Left forelimb (tissue), 1 donor: ENCODE results near the gene SEMA4D.
"Not testable (repeated sequence)": the region's sequence is repeated elsewhere in the genome, so short reads cannot be mapped to it uniquely, and the experiment has no call there.

Source experiments
- DNase-seq: peaks from one replicate; pipeline ENCODE4 v3.0.0-alpha.2; 2018; ENCODE audit warnings: low spot score

SEMA4D gene

GRCh38 chr9:89353989-89354388, 143.9 kb downstream of the SEMA4D start:
- no peak for DNase-seq

DNA sequence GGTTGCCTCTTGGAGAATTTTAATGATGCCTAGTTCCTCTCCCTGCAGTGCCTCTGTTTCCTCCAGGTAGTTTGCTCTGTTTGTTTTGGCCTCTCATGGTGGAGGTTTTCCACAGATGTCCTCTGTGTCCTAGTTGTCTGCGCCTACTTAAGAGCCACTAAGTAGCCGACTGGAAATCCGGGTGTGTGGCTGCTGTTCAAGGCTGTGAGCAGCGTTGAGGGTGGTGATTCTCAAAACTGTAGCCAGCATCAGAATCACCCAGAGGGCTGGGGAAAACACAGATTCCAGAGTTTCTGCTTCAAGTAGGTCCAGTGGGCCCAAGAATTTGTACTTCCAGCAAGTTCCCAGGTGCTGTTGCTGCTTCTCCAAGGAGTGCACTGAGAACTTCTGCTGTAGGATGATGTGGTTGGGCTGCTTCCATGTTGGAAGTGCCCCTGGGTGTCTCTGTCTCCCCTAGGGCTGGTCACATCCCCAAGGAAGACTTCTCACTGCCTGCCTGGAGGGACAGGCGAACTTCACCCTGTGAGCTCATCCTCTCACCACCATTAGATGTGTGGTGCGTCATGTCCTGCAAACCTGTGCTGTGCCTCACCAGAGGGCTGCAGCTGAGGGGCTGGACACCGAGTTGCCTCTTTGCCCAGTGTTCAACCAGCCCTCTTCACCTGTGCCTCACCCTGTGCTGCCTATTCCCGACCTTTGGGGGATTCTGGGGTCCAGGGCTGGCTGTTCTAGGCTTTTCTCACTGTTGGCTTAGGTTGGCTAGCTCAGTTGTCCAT, 144.9 kb downstream of the SEMA4D start:
- DNase-seq = no peak

DNA sequence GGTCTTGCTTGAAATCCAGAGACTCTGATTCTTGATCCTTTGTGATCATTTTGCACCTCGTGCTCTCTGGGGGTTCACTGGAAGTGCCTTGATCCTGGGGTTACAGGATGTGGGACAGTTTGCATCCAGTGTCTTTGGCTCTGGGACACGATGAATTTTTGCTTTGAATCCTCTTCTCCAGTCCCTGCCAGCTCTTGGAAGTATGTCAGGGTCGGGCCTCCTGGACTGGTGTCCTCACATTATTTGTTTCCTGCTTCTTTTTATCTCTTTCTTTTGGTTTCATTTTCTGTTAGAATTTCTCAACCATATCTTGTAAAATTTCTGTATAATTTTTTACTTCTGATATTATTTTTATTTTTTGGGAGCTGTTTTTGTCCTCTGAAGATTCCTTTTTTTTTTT, 145.5 kb downstream of the SEMA4D start:
- DNase-seq = no peak

DNA sequence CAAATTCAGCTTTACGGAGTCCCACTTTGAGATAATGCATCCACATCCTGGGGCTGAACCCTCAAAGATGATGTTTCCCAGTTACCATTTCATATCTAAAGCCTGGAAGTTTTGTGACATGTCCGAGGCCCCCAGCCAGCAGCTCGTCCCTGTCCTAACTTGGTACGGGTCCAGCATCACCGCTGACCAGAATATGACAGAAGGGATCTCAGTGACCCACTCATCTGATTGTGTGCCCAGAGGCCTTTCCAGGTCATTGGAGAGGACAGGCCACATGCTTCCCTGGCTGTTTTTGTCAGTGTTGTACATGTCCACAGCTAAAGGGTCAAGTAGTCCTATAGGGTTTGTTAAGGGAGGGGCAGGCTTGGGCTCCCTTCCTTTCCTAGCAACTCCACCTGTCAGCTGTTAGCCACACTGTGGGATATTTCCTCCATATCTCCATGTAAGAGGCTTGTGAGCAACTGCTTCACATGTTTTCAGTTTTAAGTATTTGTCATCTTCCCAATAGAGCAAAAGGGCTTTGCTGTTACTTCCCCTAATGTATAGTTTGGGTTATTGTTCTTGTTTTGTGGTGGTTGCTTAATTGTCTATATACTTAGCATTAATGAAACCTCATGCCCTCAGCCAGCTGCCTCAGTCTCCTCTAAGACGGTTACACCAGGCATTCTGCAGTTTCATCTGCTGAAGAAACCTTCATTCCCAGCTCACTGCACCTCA, 146.2 kb downstream of the SEMA4D start:
- DNase-seq = no peak

DNA sequence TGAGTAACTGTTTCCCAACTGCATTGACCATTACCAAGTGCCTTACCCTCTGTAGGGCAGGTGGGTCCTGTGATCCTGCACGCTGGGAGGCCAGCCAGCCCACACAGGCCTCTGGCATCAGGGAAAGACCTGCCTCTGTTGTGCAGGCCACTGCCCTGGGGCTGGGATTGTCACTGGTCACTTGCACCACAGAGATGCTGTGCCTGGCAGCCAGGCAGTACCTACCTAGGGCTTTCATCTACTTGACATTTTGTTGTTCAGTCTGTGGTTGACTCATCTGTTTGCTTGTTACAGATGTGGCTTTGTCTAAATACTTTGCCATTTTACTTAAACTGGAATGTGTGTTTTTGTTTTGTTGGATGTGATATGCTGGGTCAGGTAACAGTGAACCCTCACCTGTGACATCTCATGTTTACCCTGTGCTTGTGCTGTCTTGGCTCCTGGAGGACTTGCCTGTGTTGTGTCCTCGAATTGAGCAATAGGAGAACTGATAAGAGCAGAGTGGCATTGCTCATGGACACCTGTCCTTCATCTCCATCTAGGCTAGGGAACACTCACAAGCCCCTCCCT, 146.8 kb downstream of the SEMA4D start:
- DNase-seq = no peak

GRCh38 chr9:89349607-89350006, 148.3 kb downstream of the SEMA4D start:
- no peak for DNase-seq

DNA sequence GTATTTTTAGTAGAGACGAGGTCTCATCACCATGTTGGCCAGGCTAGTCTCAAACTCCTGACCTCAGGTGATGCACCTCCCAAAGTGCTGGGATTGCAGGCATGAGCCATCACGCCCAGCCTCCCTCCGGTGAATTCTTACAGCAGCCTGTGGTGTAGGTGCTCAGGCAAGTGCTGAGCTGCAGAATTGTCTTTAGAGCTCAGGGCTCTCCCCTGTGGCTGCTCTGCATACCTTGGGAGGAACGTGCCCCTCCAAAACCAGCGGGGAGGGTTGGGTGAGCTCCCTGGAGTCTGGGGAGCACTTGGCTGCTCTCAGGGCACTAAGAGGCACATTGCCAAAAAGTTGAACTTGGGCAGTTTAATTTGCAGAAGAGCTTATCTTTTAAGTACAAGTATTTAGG, 150.3 kb downstream of the SEMA4D start:
- DNase-seq = no peak

- DNase-seq = no peak
Measured at GRCh38 chr9:89346696-89347095, 151.2 kb downstream of the SEMA4D start.

DNA sequence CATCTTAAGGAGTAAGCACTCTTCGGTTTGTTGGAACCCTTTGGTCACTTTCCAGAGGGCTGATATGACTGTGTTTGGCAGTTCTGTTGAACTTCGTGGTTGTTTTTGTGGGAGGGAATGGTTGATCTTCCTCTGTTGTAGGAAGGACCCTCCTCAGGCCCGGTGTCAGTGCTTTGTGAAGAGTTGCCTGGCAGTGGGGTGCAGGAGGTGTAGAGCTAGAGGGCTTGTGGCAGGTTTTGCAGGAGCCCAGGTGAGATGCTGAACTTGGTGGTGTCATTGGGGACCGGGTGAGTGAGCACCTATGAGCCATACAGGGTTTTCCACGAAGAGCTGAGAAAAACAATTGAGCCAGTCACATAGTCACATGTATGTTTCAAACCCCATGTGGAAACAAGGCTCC, 152.4 kb downstream of the SEMA4D start:
- DNase-seq = no peak

DNA sequence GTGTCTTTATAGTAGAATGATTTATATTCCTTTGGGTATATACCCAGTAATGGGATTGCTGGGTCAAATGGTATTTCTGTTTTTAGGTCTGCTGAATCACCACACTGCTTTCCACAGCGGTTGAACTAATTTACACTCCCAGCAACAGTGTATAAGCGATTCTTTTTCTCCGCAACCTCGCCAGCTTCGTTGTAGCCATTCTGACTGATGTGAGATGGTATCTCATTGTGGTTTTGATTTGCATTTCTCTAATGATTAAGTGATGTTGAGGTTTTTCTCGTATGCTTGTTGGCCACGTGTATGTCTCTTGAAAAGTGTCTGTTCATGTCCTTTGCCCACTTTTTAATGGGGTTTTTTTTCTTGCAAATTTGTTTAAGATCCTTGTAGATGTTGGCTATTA, 154.1 kb downstream of the SEMA4D start:
- not testable (repeated sequence) for DNase-seq

DNA sequence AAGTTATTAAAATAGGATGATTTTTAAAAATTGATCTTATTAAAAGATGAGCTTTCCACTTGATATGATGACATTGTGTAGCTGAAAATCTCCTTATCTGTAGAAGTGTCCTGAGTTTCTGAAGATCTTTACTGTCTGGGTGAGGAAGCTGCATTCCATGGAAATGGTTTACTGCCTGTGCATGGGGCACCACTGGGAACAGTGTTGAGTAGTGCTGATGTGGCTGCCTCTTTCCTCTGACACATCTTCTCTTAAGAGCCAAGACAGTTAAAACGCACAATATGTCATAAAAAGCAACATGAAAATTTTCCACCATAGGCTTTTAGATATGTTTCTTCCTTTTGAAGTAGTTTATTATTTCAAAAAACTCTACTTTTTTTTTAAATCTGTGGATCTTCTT, 155.0 kb downstream of the SEMA4D start:
- DNase-seq = no peak

DNA sequence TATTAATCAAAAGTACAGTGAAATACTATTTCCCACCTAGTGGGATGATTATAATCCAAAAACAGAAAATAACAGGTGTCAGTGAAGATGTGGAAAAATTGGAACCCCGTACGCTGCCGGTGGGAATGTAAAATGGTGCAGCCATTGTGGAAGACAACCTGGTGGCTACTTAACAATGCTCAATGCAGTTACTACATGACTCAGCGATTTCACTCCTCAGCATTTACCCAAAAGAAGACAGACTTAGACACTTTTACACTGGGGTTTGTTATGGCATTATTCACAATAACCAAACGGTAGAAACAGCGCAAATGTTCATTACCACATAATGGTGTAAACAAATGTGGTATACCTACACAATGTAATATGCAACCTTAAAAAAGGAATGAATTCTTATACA, 155.7 kb downstream of the SEMA4D start:
- no peak for DNase-seq

GRCh38 chr9:89340332-89340731, 157.6 kb downstream of the SEMA4D start:
- DNase-seq = no peak

GRCh38 chr9:89339807-89340206, 158.1 kb downstream of the SEMA4D start:
- DNase-seq = no peak

DNA sequence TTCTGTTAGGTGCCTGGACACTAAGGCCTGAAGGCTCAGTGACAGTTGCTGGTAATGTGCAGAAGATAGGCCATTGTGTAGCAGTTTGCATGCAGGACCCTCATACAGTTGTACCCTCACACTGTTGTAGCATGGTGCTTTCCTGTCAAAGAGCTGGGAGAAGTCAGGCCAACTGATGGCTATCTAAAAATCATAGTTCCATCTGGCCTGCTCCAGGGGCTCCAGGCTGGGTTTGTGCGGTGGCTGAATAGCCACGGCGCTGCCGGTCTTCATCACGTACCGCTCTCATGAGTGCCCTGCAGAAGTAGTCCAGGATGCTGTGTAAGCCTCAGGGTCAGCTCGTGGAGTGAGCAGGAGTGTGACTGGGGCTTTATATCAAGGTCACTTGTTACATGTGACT, 167.4 kb downstream of the SEMA4D start:
- DNase-seq = no peak

DNA sequence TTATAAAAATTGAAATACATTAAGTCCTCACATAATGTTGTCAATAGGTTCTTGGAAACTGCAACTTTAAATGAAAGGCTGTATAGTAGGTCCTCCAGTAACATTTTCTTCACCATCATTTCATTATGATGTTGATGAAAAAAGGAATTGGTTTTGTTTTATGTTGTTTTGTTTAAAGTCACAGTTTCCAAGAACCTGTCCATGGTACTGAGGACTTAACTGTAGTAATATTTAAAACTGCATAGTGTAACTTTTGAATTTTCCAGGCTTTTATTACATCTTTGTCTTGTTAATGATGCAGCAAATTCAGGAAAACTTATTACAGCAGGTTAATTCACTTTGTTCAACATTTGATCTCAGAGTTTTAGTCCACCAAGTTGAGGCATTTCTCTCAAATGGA, 168.0 kb downstream of the SEMA4D start:
- DNase-seq = no peak

DNA sequence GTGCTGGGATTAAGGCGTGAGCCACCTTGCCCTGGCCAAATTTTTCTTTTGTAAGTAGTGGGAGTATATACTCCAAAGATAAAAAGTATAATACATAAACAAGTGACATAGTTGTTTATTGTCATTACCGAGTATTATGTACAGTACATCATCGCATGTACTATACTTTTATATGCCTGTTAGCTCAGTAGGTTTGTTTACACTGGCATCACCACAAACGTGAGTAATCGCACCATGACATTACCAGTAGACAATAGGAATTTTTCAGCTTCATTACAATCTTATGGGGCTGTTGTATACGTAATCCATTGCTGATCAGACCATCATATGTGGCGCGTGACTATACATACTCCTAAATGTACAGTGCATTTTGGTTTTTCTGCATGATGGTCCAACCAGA, 169.8 kb downstream of the SEMA4D start:
- no peak for DNase-seq

- no peak for DNase-seq
Measured at GRCh38 chr9:89325733-89326132, 172.2 kb downstream of the SEMA4D start.

DNA sequence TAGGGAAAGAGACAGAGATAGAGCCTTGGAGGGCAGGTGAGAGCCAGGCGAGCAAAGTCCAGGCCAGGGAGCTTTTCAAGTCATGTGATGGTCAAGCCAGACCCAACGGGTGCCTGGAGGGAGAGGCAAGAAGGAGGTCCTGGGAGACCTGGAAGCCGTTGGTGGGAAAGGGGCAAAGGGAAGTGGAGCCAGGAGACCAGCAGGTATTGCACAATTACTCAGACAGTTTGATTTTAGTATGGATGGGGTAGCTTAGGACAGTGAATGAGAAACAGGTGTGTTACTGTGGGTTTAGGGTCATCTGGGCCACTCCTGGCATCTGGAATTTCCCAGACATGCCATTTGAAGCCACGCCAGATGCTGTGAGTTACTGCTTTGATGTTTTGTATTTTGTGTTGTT, 174.5 kb downstream of the SEMA4D start:
- no peak for DNase-seq

DNA sequence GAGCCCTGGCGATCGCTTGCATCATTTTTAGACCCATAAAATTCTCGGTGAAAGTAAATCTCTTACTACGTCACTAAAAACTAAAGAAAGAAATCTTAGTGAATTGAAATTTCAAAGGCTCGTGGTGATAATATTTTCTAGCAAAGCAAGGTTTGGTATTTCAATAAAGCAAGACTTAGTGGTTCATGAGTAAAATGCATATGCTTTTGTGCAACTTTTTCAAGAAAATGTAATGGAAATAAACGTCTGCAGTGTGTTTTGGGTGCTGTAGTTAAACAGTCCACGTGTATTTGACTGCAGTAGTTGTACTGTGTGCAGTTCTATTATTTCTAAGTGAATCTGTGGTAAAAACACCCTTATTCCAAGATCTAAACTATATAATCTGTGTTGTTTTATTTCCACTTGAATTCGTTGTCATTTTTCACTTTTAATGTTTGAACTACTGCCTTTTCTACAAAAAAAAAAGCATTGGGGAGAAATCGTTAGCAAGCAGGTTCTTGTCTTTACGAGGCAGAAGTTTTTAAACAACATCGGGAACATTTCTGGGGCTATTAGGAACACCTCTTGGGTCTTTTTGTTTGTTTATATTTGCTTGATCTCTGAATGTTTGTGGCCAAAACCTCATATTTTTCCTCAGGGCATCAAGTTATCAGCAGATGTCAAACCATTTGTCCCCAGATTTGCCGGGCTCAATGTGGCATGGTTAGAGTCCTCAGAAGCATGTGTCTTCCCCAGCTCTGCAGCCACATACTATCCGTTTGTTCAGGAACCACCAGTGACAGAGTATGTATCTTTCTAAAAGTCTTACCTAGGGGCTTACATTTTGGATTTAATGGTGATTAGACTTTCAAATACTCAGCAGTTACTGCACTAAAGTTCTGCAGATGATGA, 178.7 kb downstream of the SEMA4D start:
- no peak for DNase-seq

- DNase-seq = peak; percentile 99
Measured at GRCh38 chr9:89318123-89319014, 179.5 kb downstream of the SEMA4D start, which contains the start of gene SECISBP2. Gene SECISBP2 (plus strand): TSS chr9:89318500. CDS start chr9:89318577, 77 bp downstream.
